A673 (cell line): ENCODE results near the gene FARSA.

ENCODE experiments used
- EZH2 ChIP-seq: fragments of 200-600 bp; sonication (generic); IDR thresholded peaks from 2 replicates; pipeline ENCODE4 v1.6.1; 2017; ENCODE audit warnings: borderline replicate concordance, low read depth, mild to moderate bottlenecking, mixed read lengths, antibody characterized with exemption, low read length; ENCODE audit not compliant: poor library complexity, severe bottlenecking
- TF ChIP-seq, protein P1 (sequence below): fragments of 300-800, 200-600 bp; sonication (generic); conservative IDR thresholded peaks from 2 replicates; pipeline ENCODE4 v1.5.1; 2017; ENCODE audit warnings: low read depth, mild to moderate bottlenecking, antibody characterized with exemption, low read length, moderate library complexity, mixed read lengths

DNA sequence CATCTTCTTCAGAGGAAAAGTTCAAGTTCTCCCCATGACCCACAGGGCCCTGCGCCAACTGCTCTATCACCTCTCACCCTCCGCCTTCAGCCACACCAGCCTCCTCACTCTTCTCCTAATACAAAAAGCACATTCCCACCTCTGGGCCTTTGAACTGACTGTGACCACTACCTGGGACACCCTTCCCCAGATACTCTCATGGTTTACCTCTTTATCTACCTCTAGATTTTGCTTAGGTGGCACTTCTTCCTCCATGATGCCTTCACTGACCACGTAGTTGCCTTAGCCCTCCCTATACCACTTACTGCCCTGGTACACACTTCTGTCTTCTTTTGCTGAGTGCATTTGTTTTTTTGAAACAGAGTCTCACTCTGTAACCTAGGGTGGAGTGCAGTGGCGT is 10.6 kb downstream of the FARSA start:
- TF ChIP-seq, protein P1, sequence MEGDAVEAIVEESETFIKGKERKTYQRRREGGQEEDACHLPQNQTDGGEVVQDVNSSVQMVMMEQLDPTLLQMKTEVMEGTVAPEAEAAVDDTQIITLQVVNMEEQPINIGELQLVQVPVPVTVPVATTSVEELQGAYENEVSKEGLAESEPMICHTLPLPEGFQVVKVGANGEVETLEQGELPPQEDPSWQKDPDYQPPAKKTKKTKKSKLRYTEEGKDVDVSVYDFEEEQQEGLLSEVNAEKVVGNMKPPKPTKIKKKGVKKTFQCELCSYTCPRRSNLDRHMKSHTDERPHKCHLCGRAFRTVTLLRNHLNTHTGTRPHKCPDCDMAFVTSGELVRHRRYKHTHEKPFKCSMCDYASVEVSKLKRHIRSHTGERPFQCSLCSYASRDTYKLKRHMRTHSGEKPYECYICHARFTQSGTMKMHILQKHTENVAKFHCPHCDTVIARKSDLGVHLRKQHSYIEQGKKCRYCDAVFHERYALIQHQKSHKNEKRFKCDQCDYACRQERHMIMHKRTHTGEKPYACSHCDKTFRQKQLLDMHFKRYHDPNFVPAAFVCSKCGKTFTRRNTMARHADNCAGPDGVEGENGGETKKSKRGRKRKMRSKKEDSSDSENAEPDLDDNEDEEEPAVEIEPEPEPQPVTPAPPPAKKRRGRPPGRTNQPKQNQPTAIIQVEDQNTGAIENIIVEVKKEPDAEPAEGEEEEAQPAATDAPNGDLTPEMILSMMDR, result no peak
- TF ChIP-seq EZH2, result no peak
